Stimulated activated CD8-positive, alpha-beta memory T cell treated with anti-CD3 and anti-CD28 coated beads, Interleukin-7, amount 100 ng/mL, for 1 hour (primary cell): Measurements from ENCODE around the gene S100A5.
"Not testable (repeated sequence)": the region's sequence is repeated elsewhere in the genome, so short reads cannot be mapped to it uniquely, and the experiment has no call there.

ENCODE experiments used
- DNase-seq, 2 donors: peaks; one replicate each; pipeline ENCODE4 v3.0.0-alpha.2; 2020; ENCODE audit warnings: low read depth in 2 of 2

Gene S100A5

GRCh38 chr1:153533689-153534201, 7.0 kb downstream of the S100A5 start:
- DNase-seq, result no peak

GRCh38 chr1:153532769-153533599, 7.8 kb downstream of the S100A5 start:
- peak in 1 of 2 donors; percentile 59 for DNase-seq

DNA sequence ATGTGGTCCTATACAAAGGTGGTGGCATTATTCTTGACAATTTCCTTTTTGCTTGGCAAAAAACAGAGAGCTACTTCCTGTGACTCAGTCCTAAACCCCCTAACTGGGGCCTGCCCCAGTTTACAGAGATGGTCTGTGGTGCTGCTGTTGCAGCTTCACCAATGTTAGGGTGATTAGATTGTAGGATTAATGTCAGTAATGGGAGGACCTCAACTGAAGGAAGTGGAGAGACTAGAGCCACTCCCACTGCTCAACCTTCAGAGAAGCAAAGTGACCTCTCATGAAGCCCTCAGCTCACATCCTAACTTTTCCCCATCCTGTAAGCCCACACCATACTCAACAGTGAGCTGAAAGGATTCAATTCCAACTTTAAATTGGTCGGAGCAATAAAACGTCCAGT, 8.6 kb downstream of the S100A5 start:
- no peak for DNase-seq

- no peak for DNase-seq
Measured at GRCh38 chr1:153531638-153532037, 9.1 kb downstream of the S100A5 start.

- DNase-seq, result no peak
Measured at GRCh38 chr1:153527683-153528040, 13.1 kb downstream of the S100A5 start.

DNA sequence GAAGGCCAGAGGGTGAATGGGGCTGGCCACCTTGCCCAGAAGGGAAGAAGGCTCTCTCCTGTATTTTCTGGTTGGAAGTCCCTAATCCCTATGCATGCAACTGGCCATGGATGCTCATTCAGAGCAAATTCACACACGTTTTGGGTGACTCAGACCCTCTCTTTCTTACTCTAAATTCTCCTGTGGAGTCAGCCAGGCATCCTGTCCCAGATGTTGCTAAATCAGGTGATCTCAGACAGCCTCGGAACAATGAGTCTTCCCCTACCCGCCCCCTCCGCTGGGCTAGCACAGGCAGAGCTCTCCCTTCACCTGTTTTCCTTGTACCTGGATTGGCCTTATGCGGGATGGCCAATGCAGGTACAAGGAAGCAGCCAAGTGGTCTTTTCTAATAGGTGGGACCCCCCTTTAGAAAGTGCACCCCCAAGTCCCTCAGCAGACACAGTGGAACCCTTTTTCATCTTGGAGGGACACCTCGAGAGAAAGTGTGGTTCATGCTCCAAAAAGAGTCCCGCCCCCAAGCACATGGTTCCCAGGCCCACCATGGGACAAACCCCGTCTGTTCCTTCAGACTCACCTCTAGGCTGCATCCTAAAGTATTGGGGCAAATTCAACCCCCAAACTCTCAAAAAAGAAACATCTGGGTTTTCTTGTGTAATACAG, 13.6 kb downstream of the S100A5 start:
- DNase-seq, result no peak

- DNase-seq, result no peak
Measured at GRCh38 chr1:153526132-153526543, 14.6 kb downstream of the S100A5 start.

DNA sequence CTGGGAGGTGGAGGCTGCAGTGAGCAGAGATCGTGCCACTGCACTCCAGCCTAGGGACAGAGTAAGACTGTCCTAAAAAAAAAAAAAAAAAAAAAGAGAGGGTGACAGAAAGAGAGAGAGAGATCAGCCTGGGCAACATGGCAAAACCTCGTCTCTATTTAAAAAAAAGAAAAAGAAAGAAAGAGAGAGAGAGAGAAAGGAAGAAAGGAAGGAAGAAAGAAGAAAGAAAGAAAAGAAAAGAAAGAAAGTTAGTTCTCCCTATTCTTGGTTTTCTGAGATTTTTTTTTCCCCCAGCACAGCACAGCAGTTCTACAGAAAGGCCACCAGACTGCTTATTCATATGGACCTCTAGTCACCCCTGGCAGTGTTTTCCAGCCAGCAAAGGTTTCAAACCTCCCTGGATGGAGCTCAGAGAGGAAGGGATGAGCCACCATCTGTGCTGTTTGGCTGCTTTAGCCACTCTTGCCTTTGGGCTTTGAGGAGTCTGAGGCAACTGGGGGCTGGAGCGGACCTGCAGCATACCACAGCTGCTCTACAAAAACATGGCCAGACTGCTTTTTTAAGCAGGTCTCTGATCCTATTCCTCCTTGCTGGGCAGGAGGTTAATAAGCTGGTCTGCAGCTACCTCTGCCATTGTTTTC, 15.5 kb downstream of the S100A5 start:
- DNase-seq, result no peak

GRCh38 chr1:153522353-153523048, 18.2 kb downstream of the S100A5 start:
- DNase-seq, result not testable (repeated sequence)

- not testable (repeated sequence) for DNase-seq
Measured at GRCh38 chr1:153521808-153522207, 18.9 kb downstream of the S100A5 start.

GRCh38 chr1:153520818-153521476, 19.8 kb downstream of the S100A5 start:
- no peak for DNase-seq

DNA sequence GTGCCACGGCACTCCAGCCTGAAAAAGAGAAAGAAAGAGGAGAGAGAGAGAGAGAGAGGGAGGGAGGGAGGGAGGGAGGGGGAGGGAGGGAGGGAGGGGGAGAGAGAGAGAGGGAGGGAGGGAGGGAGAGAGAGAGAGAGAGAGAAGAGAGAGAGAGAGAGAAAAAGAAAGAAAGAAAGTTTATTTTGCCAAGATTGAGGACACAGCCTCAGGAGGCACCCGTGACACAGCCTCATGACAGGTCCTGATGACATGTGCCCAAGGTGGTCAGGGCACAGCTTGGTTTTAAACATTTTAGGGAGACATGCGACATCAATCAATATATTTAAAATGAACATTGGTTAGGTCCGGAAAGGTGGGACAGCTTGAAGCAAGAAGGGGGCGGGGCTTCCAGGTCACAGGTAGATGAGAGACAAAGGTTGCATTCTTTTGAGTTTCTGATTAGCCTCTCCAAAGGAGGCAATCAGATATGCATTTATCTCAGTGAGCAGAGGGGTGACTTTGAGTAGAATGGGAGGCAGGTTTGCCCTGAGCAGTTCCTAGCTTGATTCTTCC, 20.5 kb downstream of the S100A5 start:
- DNase-seq, result not testable (repeated sequence)

DNA sequence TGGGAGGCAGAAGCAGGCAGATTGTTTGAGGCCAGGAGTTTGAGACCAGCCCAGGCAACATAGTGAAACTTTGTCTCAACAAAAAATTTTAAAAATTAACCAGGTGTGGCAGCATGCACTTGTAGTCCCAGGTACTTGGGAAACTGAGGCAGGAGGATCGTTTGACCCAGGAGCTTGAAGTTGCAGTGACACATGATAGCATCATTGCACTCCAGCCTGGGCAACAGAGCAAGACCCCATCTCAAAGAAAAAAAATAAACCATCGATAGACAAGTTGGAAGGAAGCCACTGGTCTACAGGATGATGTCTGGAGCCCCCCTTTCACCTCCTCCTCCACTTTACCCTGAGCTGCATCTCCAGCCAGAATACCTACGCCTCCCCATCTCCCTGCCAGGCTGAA, 21.5 kb downstream of the S100A5 start:
- DNase-seq, result no peak

DNA sequence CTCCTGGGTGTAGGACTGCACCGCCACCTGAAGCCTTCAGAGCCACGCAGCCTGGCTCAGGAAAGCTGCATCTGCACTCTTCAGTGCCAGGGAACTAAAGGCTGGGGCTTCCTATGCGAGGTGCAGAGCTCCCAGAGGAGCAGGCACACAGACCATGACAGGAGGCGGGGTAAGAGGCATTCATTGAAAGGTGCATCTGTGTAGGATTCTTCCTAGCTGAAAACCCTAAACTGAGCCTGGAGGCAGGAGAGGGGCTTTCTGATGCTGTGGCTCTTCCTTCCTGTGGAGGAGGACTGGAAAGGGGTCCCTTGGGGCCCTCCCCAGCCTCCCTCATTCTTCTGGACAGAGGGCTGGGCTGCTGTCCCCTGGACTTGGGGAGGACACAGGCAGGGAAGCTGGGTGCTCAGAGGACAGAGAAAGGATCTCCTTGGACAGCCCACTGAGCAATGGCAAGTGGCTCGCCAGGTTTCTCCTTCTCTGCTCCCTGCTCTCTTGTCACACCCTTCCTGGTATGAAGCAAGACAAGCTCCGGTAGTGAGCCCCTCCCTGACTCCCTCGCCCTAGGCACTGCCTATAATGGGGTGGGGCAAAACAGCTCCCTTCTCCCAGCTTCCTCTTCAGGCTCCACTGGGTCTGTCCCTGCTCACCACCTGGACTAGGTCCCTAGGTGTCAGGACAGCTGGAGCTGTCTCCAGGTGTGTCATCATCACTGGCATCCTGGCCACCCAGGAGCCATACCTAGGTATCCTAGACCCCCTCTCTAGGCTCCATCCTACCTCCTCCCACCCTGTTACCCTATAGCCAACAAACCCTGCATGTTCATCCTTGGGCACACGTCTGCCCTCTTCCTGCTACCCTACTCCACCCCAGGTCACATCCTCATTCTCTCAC, 25.0 kb downstream of the S100A5 start:
- no peak for DNase-seq

- no peak for DNase-seq
Measured at GRCh38 chr1:153513666-153514065, 27.1 kb downstream of the S100A5 start.

GRCh38 chr1:153513023-153513422, 27.7 kb downstream of the S100A5 start:
- DNase-seq, result no peak

DNA sequence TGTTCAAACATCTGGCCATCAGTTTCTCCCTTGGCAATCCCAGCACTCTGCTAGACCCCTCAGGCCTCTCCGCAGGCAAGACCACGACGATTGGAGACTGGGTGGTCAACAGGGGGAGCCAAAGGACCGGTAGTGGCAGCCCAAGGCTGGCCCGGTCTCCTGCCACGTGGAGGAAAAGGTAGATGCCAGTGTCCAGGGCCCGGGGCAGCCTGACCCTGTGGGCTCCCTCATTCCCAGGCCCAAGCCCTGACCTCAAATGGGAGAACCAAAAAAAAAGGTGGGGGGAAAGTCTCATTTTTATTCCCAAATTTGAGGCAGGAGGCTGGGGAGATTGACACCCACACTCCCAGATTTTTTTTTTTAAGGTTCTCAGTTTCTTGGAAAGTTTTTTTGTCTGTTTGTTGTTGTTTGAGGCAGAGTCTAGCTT, 29.7 kb downstream of the S100A5 start:
- DNase-seq, result peak; percentile 50 to 61

DNA sequence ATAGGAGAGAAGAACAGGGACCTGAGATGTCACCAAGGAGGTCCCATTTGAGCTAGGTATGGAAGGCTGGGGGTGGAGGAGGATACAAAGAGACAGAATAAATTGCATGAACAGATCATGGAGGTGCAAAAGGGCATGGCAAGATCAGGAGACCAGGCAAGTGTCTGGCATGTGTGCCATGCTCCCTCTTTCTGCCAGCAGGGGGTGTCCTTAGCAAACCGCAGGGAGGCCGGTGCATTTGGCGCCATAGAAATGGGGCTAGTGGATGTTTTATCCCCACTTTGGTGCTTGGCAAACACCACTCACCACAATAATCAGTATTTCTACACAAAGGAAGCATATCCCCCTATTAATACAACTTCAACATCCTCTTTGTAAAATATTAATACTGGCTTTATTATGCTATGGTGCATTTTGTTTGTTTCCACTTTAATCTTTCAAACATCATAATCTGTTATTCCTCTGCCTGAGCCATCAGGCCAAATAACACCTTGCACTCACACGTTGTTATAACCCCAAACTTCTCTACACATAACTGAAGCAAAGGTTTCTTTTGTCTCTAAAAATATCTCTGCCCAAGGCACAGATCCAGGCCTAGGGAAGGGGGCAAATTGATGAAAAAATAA, 30.9 kb downstream of the S100A5 start:
- DNase-seq, result peak; percentile 30 to 49

- no peak for DNase-seq
Measured at GRCh38 chr1:153509036-153509435, 31.7 kb downstream of the S100A5 start.
